ENCODE measurements around the gene MAGI2. TPM values are rescaled to one million over a fixed set of nuclear protein-coding genes. Genes with fewer than 3 reads are reported as not detected.

MAGI2 gene
- total RNA-seq, 1 donor from 2014 or later = 11.4 TPM

DNA sequence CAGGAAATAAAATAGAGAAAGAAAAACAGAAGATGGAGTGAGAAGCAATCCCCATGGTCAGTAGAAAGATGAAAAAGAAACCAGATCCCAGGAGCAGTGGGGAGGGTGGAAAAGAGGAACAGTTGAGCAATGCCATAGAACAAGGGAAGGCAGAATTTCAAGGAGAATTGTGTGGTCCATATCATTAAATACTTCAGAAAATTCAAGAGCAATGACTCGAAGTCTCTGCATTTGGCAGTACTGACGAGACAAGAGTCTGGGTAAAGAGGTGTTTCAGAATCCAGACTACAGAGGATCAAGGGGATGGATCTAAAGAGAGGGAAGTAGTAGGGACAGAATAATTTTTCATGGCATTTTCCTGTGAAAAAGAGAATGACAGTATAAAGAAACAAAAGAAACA, 1142.3 kb downstream of the MAGI2 start:
- no peak overlapping the region for H3K4me3 Mint-ChIP-seq (ENCODE audit: low read depth)
- H3K4me1 Mint-ChIP-seq (ENCODE audit: low read depth) = peaks cover 3% of the 10 kb centered on the region
- no peak overlapping the region for H3K27ac Mint-ChIP-seq

DNA sequence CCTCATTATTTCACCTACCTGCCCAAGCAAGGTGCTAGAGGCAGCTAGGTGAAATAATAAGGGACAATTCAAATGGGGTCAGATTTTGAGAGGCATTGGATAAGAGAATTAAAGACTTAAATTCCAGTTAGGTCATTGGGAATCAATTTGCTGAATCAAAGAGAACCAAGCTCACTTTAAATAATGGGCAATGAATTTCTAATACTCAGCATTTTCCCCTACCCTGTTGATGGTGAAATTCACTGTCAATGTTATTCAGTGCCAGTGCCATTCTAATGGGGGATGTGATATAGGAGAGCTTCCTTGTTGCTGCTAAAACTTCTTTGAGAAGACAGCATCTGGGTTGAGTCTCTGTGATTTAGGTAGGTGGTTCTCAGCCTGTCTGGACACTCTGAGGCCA, 1145.6 kb downstream of the MAGI2 start:
- no peak overlapping the region for H3K27ac Mint-ChIP-seq

More for the DNA sequence above, 1142.3 kb downstream of the MAGI2 start:
- TF ChIP-seq, protein P1, sequence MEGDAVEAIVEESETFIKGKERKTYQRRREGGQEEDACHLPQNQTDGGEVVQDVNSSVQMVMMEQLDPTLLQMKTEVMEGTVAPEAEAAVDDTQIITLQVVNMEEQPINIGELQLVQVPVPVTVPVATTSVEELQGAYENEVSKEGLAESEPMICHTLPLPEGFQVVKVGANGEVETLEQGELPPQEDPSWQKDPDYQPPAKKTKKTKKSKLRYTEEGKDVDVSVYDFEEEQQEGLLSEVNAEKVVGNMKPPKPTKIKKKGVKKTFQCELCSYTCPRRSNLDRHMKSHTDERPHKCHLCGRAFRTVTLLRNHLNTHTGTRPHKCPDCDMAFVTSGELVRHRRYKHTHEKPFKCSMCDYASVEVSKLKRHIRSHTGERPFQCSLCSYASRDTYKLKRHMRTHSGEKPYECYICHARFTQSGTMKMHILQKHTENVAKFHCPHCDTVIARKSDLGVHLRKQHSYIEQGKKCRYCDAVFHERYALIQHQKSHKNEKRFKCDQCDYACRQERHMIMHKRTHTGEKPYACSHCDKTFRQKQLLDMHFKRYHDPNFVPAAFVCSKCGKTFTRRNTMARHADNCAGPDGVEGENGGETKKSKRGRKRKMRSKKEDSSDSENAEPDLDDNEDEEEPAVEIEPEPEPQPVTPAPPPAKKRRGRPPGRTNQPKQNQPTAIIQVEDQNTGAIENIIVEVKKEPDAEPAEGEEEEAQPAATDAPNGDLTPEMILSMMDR (IDR thresholded peaks at IDR 0.05; ENCODE audit: unreplicated experiment) = no peak
- H3K27me3 Mint-ChIP-seq = no peaks in the 10 kb centered on the region
- H3K36me3 Mint-ChIP-seq (ENCODE audit: insufficient read depth) = peaks cover 1% of the 10 kb centered on the region
- no peak for DNase-seq (ENCODE audit: low spot score, unreplicated experiment)
- no peaks in the 10 kb centered on the region for H3K9me3 Mint-ChIP-seq (ENCODE audit: low read depth)

DNA sequence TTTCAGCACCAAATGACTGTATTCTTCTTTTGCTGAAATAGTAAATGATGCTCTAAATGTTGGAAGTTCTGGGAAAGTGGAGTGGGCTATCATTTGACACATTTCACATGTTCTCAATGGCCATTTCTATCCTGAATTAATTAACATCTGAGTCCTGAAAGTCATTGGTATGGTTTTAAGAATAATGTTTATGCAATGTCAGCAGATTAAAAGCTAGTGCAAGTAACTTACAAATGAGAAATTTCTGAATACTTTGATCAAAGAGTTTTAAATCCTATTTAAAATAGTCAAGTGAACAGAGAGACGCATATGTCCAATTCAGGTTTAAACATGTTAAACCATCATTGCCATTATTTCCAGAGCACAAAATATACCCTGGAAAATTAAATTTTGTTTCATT, 1146.8 kb downstream of the MAGI2 start:
- Mint-ChIP-seq H3K9me3 (ENCODE audit: low read depth) (no peaks in the 10 kb centered on the region), H3K4me3 (ENCODE audit: low read depth) (no peak overlapping the region), H3K27ac (no peak overlapping the region), H3K27me3 (no peaks in the 10 kb centered on the region), H3K36me3 (ENCODE audit: insufficient read depth) (peaks cover 1% of the 10 kb centered on the region), H3K4me1 (ENCODE audit: low read depth) (no peaks in the 10 kb centered on the region)
- TF ChIP-seq, protein P1 (IDR thresholded peaks at IDR 0.05; ENCODE audit: unreplicated experiment) = no peak
- DNase-seq (ENCODE audit: low spot score, unreplicated experiment) = no peak

More for the DNA sequence above, 1145.6 kb downstream of the MAGI2 start:
- TF ChIP-seq, protein P1 (IDR thresholded peaks at IDR 0.05; ENCODE audit: unreplicated experiment) = no peak
- peaks cover 1% of the 10 kb centered on the region for H3K36me3 Mint-ChIP-seq (ENCODE audit: insufficient read depth)
- H3K4me3 Mint-ChIP-seq (ENCODE audit: low read depth) = no peak overlapping the region
- no peaks in the 10 kb centered on the region for H3K27me3 Mint-ChIP-seq
- H3K4me1 Mint-ChIP-seq (ENCODE audit: low read depth) = no peaks in the 10 kb centered on the region
- no peak for DNase-seq (ENCODE audit: low spot score, unreplicated experiment)
- H3K9me3 Mint-ChIP-seq (ENCODE audit: low read depth) = no peaks in the 10 kb centered on the region

DNA sequence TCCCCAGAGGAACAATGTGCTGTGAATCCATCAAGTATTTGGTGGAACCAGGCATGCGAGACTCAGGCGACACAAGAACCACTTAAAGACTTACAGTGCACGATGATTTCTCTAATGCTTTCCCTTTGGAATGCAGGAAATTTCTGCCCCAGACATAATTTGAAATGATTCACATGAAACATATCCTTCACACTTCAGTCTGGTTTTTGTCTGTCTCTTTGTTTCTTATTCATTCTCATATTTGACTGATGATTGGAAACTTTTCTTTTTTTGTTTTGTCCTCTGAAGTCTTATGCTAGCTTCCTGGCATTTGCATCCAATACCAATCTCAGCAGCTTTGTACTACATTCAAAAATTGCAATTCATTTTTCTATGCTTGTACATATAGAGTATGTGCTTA, 1152.1 kb downstream of the MAGI2 start:
- Mint-ChIP-seq H3K36me3 (ENCODE audit: insufficient read depth) (no peaks in the 10 kb centered on the region), H3K27me3 (no peaks in the 10 kb centered on the region), H3K9me3 (ENCODE audit: low read depth) (no peaks in the 10 kb centered on the region), H3K4me1 (ENCODE audit: low read depth) (no peaks in the 10 kb centered on the region), H3K27ac (no peak overlapping the region), H3K4me3 (ENCODE audit: low read depth) (no peak overlapping the region)
- DNase-seq (ENCODE audit: low spot score, unreplicated experiment) = no peak
- TF ChIP-seq, protein P1 (IDR thresholded peaks at IDR 0.05; ENCODE audit: unreplicated experiment) = no peak

DNA sequence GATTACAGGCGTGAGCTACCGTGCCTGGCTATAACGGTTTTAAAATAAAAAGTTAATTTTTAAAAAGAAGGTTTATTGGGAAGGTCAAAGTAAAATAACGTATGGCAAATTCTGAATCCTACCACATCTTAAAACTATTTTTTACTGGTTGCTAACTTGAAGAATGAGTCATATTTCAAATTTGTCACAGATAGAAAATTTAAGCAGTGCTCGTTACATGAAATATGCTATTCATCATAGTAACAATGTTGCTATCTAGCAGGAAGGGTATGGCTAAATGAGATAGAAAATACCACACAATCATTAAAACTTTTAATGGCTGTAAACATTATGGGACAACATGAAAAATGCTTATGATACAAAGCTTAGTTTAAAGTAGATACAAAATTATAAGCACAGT, 1154.4 kb downstream of the MAGI2 start:
- Mint-ChIP-seq H3K36me3 (ENCODE audit: insufficient read depth) (no peaks in the 10 kb centered on the region), H3K27ac (no peak overlapping the region), H3K27me3 (no peaks in the 10 kb centered on the region), H3K9me3 (ENCODE audit: low read depth) (no peaks in the 10 kb centered on the region), H3K4me1 (ENCODE audit: low read depth) (no peaks in the 10 kb centered on the region), H3K4me3 (ENCODE audit: low read depth) (no peak overlapping the region)
- TF ChIP-seq, protein P1 (IDR thresholded peaks at IDR 0.05; ENCODE audit: unreplicated experiment) = no peak
- DNase-seq (ENCODE audit: low spot score, unreplicated experiment) = no peak
